Measurements from ENCODE around the gene CD86. TPM values are rescaled to one million over a fixed set of nuclear protein-coding genes. Genes with fewer than 3 reads are reported as not detected.

Gene CD86
- total RNA-seq, 4 donors from 2014 or later, result 1.7 to 10.7 TPM; not detected in 2

GRCh38 chr3:122094125-122094524, 39.0 kb downstream of the CD86 start:
- Histone ChIP-seq H3K4me1 (no peaks in the 10 kb centered on the region), H3K36me3 (no peaks in the 10 kb centered on the region), H3K4me3 (no peak overlapping the region), H3K27ac (no peak overlapping the region), H3K9me3 (no peaks in the 10 kb centered on the region), H3K27me3 (no peaks in the 10 kb centered on the region)
- DNase-seq, result no peak
- TF ChIP-seq CTCF (IDR thresholded peaks at IDR 0.05), result no peak
- TF ChIP-seq POLR2A (IDR thresholded peaks at IDR 0.05), result no peak

GRCh38 chr3:122094693-122095092, 39.5 kb downstream of the CD86 start:
- DNase-seq, result no peak
- no peaks in the 10 kb centered on the region for H3K27me3 ChIP-seq
- no peak for TF ChIP-seq POLR2A (IDR thresholded peaks at IDR 0.05)
- no peak for TF ChIP-seq CTCF (IDR thresholded peaks at IDR 0.05)
- no peaks in the 10 kb centered on the region for H3K4me1 ChIP-seq
- H3K4me3 ChIP-seq, result no peak overlapping the region
- no peaks in the 10 kb centered on the region for H3K36me3 ChIP-seq
- no peaks in the 10 kb centered on the region for H3K9me3 ChIP-seq
- no peak overlapping the region for H3K27ac ChIP-seq

- no peak for DNase-seq
- no peaks in the 10 kb centered on the region for H3K4me1 ChIP-seq
- no peak overlapping the region for H3K4me3 ChIP-seq
- H3K9me3 ChIP-seq, result no peaks in the 10 kb centered on the region
- no peak overlapping the region for H3K27ac ChIP-seq
- H3K36me3 ChIP-seq, result no peaks in the 10 kb centered on the region
- TF ChIP-seq POLR2A (IDR thresholded peaks at IDR 0.05) (no peak), CTCF (IDR thresholded peaks at IDR 0.05) (no peak)
- H3K27me3 ChIP-seq, result no peaks in the 10 kb centered on the region
These were observed 42.0 kb downstream of the CD86 start for GRCh38 chr3:122097141-122097540.

- no peaks in the 10 kb centered on the region for H3K36me3 ChIP-seq
- TF ChIP-seq POLR2A (IDR thresholded peaks at IDR 0.05) (no peak), CTCF (IDR thresholded peaks at IDR 0.05) (no peak)
These were observed 43.4 kb downstream of the CD86 start for GRCh38 chr3:122098611-122099010.

GRCh38 chr3:122099255-122099654, 44.1 kb downstream of the CD86 start:
- no peak for TF ChIP-seq POLR2A (IDR thresholded peaks at IDR 0.05)
- no peak for TF ChIP-seq CTCF (IDR thresholded peaks at IDR 0.05)
- H3K9me3 ChIP-seq, result no peaks in the 10 kb centered on the region
- no peaks in the 10 kb centered on the region for H3K36me3 ChIP-seq

More at GRCh38 chr3:122098611-122099010, 43.4 kb downstream of the CD86 start:
- H3K27ac ChIP-seq, result no peak overlapping the region
- DNase-seq, result no peak
- H3K4me1 ChIP-seq, result no peaks in the 10 kb centered on the region
- H3K4me3 ChIP-seq, result no peak overlapping the region
- no peaks in the 10 kb centered on the region for H3K9me3 ChIP-seq
- no peaks in the 10 kb centered on the region for H3K27me3 ChIP-seq

GRCh38 chr3:122100083-122100482, 44.9 kb downstream of the CD86 start:
- no peak for DNase-seq
- no peak for TF ChIP-seq CTCF (IDR thresholded peaks at IDR 0.05)
- no peak for TF ChIP-seq POLR2A (IDR thresholded peaks at IDR 0.05)
- H3K4me3 ChIP-seq, result no peak overlapping the region
- no peaks in the 10 kb centered on the region for H3K36me3 ChIP-seq
- no peaks in the 10 kb centered on the region for H3K27me3 ChIP-seq
- H3K27ac ChIP-seq, result no peak overlapping the region
- H3K9me3 ChIP-seq, result no peaks in the 10 kb centered on the region
- H3K4me1 ChIP-seq, result no peaks in the 10 kb centered on the region

More at GRCh38 chr3:122099255-122099654, 44.1 kb downstream of the CD86 start:
- Histone ChIP-seq H3K27me3 (no peaks in the 10 kb centered on the region), H3K4me1 (no peaks in the 10 kb centered on the region), H3K27ac (no peak overlapping the region), H3K4me3 (no peak overlapping the region)
- DNase-seq, result no peak

Measured in Peyer's patch (tissue), 4 donors.